Pericardium fibroblast (primary cell): ENCODE data around the gene MALT1. TPM values are rescaled to one million over a fixed set of nuclear protein-coding genes. Genes with fewer than 3 reads are reported as not detected.

ENCODE experiments used
- total RNA-seq: library from RNA; depleted of rRNA; stranded (reverse); fragments of >200 nt; gene quantifications from 2 replicates; pipeline ENCODE4 v1.2.3, GENCODE V29; 2015

The MALT1 gene
- 6.6 and 18.1 TPM in 2 replicates for total RNA-seq

GRCh38 chr18:58671111-58671631 is at the start of gene MALT1:
Gene MALT1 (plus strand): TSS chr18:58671465. CDS start chr18:58671644, 179 bp downstream.

Other genes with a start within 250 kb of the MALT1 start
- 5.1 and 35.9 TPM in 2 replicates for gene ALPK2, start 42.4 kb upstream of the MALT1 start, total RNA-seq
- 42.9 and 70.7 TPM in 2 replicates for gene ZNF532, start 193.4 kb downstream of the MALT1 start, total RNA-seq